ENCODE data around the gene SAMSN1.
"Not testable (repeated sequence)": the region's sequence is repeated elsewhere in the genome, so short reads cannot be mapped to it uniquely, and the experiment has no call there.

GRCh38 chr21:14494181-14494580, 51.9 kb downstream of the SAMSN1 start:
- TF ChIP-seq, protein P1, sequence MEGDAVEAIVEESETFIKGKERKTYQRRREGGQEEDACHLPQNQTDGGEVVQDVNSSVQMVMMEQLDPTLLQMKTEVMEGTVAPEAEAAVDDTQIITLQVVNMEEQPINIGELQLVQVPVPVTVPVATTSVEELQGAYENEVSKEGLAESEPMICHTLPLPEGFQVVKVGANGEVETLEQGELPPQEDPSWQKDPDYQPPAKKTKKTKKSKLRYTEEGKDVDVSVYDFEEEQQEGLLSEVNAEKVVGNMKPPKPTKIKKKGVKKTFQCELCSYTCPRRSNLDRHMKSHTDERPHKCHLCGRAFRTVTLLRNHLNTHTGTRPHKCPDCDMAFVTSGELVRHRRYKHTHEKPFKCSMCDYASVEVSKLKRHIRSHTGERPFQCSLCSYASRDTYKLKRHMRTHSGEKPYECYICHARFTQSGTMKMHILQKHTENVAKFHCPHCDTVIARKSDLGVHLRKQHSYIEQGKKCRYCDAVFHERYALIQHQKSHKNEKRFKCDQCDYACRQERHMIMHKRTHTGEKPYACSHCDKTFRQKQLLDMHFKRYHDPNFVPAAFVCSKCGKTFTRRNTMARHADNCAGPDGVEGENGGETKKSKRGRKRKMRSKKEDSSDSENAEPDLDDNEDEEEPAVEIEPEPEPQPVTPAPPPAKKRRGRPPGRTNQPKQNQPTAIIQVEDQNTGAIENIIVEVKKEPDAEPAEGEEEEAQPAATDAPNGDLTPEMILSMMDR (IDR thresholded peaks at IDR 0.05) = not testable (repeated sequence)
- TF ChIP-seq POLR2A (IDR thresholded peaks at IDR 0.05) = not testable (repeated sequence)
